GM12878 (cell line): ENCODE data around the gene GNPTG.

Source experiments
- EP300 ChIP-seq, 2 experiments: fragments of 150-350 bp in 1 of 2; IDR thresholded peaks; 2 replicates each; pipeline ENCODE4 v1.6.1; 2011 to 2012; ENCODE audit warnings: low read depth in 2 of 2, low read length in 2 of 2, borderline replicate concordance in 1 of 2, improper control_type of control experiment in 1 of 2, inconsistent platforms in 1 of 2; ENCODE audit not compliant: control insufficient read depth in 1 of 2
- ETV6 ChIP-seq, 2 experiments: fragments of 450-650 bp in 1 of 2; IDR thresholded peaks in 1 of 2; conservative IDR thresholded peaks in 1 of 2; 2 replicates each; pipeline ENCODE4 v1.6.1; 2014; ENCODE audit warnings: antibody characterized with exemption in 1 of 2, borderline replicate concordance in 1 of 2, low read depth in 1 of 2, mild to moderate bottlenecking in 1 of 2, moderate library complexity in 1 of 2
- FOS ChIP-seq: IDR thresholded peaks from 3 replicates; pipeline ENCODE4 v1.6.1; 2011; ENCODE audit warnings: borderline replicate concordance; ENCODE audit not compliant: insufficient read length; ENCODE audit errors: extremely low read depth
- JUND ChIP-seq: IDR thresholded peaks from 2 replicates; pipeline ENCODE4 v1.6.1; 2012; ENCODE audit warnings: low read depth, mild to moderate bottlenecking, low read length, improper control_type of control experiment, moderate library complexity
- KDM1A ChIP-seq: fragments of 200-600 bp; sonication (generic); IDR thresholded peaks from 2 replicates; pipeline ENCODE4 v1.6.1; 2016; ENCODE audit warnings: borderline replicate concordance
- MTA3 ChIP-seq: IDR thresholded peaks from 2 replicates; pipeline ENCODE4 v1.6.1; 2012; ENCODE audit warnings: low read length, inconsistent platforms, borderline replicate concordance
- POLR2A ChIP-seq: IDR thresholded peaks from 2 replicates; pipeline ENCODE4 v1.6.1; 2011; ENCODE audit warnings: low read depth, mild to moderate bottlenecking, low read length
- POU2F2 ChIP-seq: IDR thresholded peaks from 3 replicates; pipeline ENCODE4 v1.6.1; 2011; ENCODE audit warnings: low read depth, mild to moderate bottlenecking, low read length, borderline replicate concordance
- RBBP5 ChIP-seq: fragments of 200-600 bp; sonication (generic); conservative IDR thresholded peaks from 2 replicates; pipeline ENCODE4 v1.6.1; 2016
- RFX5 ChIP-seq: IDR thresholded peaks from 2 replicates; pipeline ENCODE4 v1.6.1; 2011; ENCODE audit warnings: low read depth, low read length, improper control_type of control experiment
- TCF7 ChIP-seq: IDR thresholded peaks from 2 replicates; pipeline ENCODE4 v1.6.1; 2014; ENCODE audit warnings: antibody characterized with exemption, borderline replicate concordance
- TF ChIP-seq, protein P1 (sequence below): fragments of 450-650 bp; IDR thresholded peaks from 2 replicates; pipeline ENCODE4 v1.6.1; 2014; ENCODE audit warnings: mild to moderate bottlenecking
- TF ChIP-seq, protein P2 (sequence below): fragments of 450-650 bp; IDR thresholded peaks from 2 replicates; pipeline ENCODE4 v1.6.1; 2016; ENCODE audit warnings: mild to moderate bottlenecking

DNA sequence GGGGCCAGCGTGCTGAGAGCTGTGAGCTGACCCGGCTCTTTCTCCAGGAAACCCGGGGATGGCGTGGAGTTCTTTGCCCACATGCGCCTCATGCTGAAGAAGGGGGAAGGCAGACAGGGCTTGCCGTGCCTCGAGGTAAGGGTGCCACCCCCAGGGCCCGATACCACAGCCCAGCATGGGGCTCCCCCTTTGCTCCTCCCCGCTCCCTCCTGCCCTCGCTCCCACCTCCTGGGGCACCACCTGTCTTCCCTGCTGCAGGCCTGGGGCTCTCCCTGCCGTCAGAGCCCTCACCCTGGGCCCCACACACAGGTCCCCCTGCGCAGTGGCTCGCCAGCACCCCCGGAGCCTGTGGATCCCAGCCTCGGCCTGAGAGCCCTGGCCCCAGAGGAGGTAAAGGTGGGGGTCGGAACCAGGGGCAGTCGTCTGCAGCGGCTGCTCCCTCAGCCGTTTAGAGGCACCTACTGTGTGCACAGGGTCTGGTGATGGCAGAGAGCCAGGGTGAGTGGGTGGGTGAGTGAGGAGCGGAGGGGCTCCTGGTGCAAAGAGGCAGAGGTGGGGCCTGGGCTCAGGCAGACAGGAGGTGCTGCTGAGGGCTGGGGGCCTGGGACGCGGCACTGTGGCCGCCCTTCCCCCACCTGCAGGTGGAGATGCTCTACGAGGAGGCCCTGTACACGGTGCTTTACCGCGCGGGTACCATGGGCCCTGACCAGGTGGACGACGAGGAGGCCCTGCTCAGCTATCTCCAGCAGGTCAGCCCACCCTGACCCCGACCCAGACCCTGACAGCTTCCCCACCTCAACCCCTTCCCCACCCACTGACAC is 12.7 kb upstream of the GNPTG start:
- no peak for TF ChIP-seq JUND
- TF ChIP-seq POU2F2: no peak
- no peak for TF ChIP-seq MTA3
- TF ChIP-seq, protein P1, sequence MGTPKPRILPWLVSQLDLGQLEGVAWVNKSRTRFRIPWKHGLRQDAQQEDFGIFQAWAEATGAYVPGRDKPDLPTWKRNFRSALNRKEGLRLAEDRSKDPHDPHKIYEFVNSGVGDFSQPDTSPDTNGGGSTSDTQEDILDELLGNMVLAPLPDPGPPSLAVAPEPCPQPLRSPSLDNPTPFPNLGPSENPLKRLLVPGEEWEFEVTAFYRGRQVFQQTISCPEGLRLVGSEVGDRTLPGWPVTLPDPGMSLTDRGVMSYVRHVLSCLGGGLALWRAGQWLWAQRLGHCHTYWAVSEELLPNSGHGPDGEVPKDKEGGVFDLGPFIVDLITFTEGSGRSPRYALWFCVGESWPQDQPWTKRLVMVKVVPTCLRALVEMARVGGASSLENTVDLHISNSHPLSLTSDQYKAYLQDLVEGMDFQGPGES: no peak
- TF ChIP-seq KDM1A: no peak
- no peak for TF ChIP-seq RFX5
- no peak for TF ChIP-seq POLR2A
- TF ChIP-seq FOS: no peak
- TF ChIP-seq RBBP5: no peak
- TF ChIP-seq, protein P2, sequence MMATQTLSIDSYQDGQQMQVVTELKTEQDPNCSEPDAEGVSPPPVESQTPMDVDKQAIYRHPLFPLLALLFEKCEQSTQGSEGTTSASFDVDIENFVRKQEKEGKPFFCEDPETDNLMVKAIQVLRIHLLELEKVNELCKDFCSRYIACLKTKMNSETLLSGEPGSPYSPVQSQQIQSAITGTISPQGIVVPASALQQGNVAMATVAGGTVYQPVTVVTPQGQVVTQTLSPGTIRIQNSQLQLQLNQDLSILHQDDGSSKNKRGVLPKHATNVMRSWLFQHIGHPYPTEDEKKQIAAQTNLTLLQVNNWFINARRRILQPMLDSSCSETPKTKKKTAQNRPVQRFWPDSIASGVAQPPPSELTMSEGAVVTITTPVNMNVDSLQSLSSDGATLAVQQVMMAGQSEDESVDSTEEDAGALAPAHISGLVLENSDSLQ: no peak
- no peak for TF ChIP-seq ETV6 (conservative IDR thresholded peaks at IDR 0.05 in 1 of 2, IDR thresholded peaks at IDR 0.05 in 1 of 2; ENCODE audit: borderline replicate concordance in 1 of 2, low read depth in 1 of 2)
- TF ChIP-seq TCF7: no peak
- no peak for TF ChIP-seq EP300 (IDR thresholded peaks at IDR 0.05; ENCODE audit: borderline replicate concordance in 1 of 2, control insufficient read depth in 1 of 2, low read depth in 2 of 2, low read length in 2 of 2)
